DMS53 treated with DMSO at 0.1 percent for 48 hours (cell line): ENCODE results near the gene PCDHA3.
"Not testable (repeated sequence)": the region's sequence is repeated elsewhere in the genome, so short reads cannot be mapped to it uniquely, and the experiment has no call there.

Experiments
- DNase-seq: peaks from one replicate; lab custom pipeline; 2025; ENCODE audit not compliant: unreplicated experiment; lab: John Stamatoyannopoulos, UW

PCDHA3 gene

DNA sequence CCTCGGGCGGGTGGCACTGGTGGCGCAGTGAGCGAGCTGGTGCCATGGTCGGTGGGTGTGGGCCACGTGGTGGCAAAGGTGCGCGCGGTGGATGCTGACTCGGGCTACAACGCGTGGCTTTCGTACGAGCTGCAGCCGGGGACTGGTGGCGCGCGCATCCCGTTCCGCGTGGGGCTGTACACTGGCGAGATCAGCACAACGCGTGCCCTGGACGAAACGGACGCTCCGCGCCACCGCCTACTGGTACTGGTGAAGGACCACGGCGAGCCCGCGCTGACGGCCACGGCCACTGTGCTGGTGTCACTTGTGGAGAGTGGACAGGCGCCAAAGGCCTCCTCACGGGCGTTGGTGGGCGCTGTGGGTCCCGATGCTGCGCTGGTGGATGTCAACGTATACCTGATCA, 8.0 kb downstream of the PCDHA3 start:
- DNase-seq = no peak

- DNase-seq = peak; percentile 42
These were observed 20.8 kb downstream of the PCDHA3 start, which contains the start of gene PCDHA5 for GRCh38 chr5:140821375-140822280. PCDHA5 (plus strand) TSS chr5:140821613.

DNA sequence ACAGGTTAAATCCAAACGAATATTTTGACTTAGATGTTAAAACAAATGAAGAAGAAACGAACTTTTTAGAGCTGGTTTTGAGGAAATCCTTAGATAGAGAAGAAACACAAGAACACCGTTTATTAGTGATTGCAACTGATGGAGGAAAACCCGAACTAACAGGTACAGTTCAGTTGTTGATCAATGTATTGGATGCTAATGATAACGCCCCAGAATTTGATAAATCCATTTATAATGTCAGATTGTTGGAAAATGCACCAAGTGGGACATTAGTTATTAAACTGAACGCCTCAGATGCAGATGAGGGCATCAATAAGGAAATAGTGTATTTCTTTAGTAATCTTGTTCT, 21.4 kb downstream of the PCDHA3 start:
- DNase-seq = no peak

- not testable (repeated sequence) for DNase-seq
These were observed 22.1 kb downstream of the PCDHA3 start for GRCh38 chr5:140822969-140823368.

GRCh38 chr5:140823475-140823874, 22.6 kb downstream of the PCDHA3 start:
- DNase-seq = no peak

DNA sequence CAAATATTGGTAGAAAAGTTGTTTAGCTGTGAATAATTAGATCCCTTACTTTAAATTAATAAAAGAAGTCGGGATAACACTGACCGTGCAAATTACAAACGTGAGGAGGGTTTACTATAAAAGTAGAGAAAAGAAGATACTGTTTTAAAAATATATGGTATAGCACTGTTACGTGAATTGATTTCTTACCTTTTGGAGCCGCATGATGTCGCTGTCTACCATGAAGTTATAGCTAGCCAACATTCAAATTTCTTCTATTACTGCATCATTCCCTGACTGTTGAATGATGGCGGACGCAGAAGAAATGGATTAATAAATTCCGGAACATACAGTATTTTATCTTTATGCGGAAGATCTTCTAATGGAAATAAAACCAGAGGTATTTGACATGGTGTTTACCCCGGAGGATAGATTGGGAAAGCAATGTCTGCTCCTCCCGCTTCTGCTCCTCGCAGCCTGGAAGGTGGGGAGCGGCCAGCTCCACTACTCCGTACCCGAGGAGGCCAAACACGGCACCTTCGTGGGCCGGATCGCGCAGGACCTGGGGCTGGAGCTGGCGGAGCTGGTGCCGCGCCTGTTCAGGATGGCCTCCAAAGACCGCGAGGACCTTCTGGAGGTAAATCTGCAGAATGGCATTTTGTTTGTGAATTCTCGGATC, 27.0 kb downstream of the PCDHA3 start, which contains the start of gene PCDHA6:
TSS of gene PCDHA6 (plus strand) at position 257 of the 658 bp plus-strand sequence. CDS start at position 389, 132 bp downstream.
- DNase-seq = peak; percentile 38

- no peak for DNase-seq
These were observed 27.5 kb downstream of the PCDHA3 start for GRCh38 chr5:140828362-140828737.

- not testable (repeated sequence) for DNase-seq
These were observed 28.9 kb downstream of the PCDHA3 start for GRCh38 chr5:140829511-140830501.

DNA sequence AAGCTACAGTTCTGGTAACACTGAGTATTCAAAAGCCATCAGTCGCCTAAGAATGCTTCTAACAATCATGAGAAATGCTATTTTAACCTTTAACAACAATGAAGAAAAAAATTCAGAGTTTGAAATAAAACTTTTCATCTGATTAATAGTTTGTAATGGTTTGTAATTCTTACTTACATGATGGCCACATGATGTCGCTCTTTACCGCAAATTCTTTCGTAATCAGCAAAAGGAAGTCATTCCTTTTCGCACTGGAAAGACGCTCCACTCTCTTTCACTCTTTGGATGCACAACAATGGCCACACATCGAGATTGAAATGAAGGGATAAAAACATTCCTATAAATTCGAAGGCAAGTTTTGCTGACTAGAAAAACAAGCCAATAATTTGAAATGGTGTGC, 33.1 kb downstream of the PCDHA3 start, which contains the start of gene PCDHA7:
TSS of gene PCDHA7 (plus strand) at position 277 of the 400 bp plus-strand sequence. CDS start at position 392, 115 bp downstream.
- DNase-seq = peak; percentile 39

DNA sequence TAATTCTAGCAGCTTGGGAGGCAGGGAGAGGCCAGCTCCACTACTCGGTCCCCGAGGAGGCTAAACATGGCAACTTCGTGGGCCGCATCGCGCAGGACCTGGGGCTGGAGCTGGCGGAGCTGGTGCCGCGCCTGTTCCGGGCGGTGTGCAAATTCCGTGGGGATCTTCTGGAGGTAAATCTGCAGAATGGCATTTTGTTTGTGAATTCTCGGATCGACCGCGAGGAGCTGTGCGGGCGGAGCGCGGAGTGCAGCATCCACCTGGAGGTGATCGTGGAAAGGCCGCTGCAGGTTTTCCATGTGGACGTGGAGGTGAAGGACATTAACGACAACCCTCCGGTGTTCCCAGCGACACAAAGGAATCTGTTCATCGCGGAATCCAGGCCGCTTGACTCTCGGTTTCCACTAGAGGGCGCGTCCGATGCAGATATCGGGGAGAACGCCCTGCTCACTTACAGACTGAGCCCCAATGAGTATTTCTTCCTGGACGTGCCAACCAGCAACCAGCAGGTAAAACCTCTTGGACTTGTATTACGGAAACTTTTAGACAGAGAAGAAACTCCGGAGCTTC, 33.7 kb downstream of the PCDHA3 start:
- DNase-seq = peak; percentile 22

GRCh38 chr5:140835622-140836510, 35.0 kb downstream of the PCDHA3 start:
- DNase-seq = no peak

DNA sequence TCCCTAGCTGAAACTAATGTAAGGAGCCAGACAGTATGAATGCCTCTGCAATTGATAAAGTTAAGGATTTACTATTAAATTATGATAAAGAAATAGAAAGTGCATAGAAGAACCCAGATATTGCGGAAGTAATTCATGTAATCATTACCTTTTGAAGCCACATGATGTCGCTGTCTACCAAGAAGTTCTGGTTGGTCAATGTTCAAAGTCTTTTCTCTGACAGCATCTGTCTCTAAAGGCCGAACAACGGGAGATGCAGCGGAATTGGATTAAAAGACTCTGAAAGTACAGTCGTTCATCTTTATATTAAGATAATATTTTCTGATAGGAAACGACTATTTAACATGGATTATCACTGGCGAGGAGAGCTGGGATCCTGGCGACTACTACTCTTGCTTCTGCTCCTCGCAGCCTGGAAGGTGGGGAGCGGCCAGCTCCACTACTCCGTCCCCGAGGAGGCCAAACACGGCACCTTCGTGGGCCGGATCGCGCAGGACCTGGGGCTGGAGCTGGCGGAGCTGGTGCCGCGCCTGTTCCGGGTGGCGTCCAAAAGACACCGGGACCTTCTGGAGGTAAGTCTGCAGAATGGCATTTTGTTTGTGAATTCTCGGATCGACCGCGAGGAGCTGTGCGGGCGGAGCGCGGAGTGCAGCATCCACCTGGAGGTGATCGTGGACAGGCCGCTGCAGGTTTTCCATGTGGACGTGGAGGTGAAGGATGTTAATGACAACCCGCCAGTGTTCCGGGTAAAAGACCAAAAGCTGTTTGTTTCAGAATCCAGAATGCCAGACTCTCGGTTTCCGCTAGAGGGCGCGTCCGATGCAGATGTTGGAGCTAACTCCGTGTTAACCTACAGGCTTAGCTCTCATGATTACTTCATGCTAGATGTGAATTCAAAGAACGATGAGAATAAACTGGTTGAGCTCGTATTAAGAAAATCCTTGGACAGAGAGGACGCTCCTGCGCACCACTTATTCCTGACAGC, 40.4 kb downstream of the PCDHA3 start, which contains the start of gene PCDHA8:
TSS of gene PCDHA8 (plus strand) at position 210 of the 985 bp plus-strand sequence. CDS start at position 345, 135 bp downstream.
- DNase-seq = peak; percentile 70

GRCh38 chr5:140842798-140843733, 42.2 kb downstream of the PCDHA3 start:
- no peak for DNase-seq

GRCh38 chr5:140848139-140849102, 47.6 kb downstream of the PCDHA3 start, which contains the start of gene PCDHA9:
PCDHA9 (plus strand) TSS chr5:140848382; CDS start chr5:140848496, 114 bp downstream.
- DNase-seq = not testable (repeated sequence)

- DNase-seq = not testable (repeated sequence)
These were observed 49.2 kb downstream of the PCDHA3 start for GRCh38 chr5:140849831-140850634.
